LNCaP clone FGC (cell line): ENCODE data around the gene PRM2.
"Not testable (repeated sequence)": the region's sequence is repeated elsewhere in the genome, so short reads cannot be mapped to it uniquely, and the experiment has no call there.

Experiments
- DNase-seq: peaks from one replicate; pipeline ENCODE4 v3.0.0-alpha.2; 2011; ENCODE audit warnings: low read depth
- H3K4me3 ChIP-seq: 2 replicates; pipeline ENCODE4 v1.5.1; 2011; ENCODE audit warnings: mild to moderate bottlenecking, low read depth, low read length, control low read depth
- TF ChIP-seq, protein P1 (sequence below): IDR thresholded peaks from 2 replicates; pipeline ENCODE4 v1.5.1; 2012; ENCODE audit warnings: mild to moderate bottlenecking; ENCODE audit not compliant: control insufficient read depth, insufficient read depth; ENCODE audit errors: extremely low read depth

PRM2 gene

GRCh38 chr16:11299865-11300559 is 23.7 kb upstream of the PRM2 start:
- no peak overlapping the region for H3K4me3 ChIP-seq
- TF ChIP-seq, protein P1, sequence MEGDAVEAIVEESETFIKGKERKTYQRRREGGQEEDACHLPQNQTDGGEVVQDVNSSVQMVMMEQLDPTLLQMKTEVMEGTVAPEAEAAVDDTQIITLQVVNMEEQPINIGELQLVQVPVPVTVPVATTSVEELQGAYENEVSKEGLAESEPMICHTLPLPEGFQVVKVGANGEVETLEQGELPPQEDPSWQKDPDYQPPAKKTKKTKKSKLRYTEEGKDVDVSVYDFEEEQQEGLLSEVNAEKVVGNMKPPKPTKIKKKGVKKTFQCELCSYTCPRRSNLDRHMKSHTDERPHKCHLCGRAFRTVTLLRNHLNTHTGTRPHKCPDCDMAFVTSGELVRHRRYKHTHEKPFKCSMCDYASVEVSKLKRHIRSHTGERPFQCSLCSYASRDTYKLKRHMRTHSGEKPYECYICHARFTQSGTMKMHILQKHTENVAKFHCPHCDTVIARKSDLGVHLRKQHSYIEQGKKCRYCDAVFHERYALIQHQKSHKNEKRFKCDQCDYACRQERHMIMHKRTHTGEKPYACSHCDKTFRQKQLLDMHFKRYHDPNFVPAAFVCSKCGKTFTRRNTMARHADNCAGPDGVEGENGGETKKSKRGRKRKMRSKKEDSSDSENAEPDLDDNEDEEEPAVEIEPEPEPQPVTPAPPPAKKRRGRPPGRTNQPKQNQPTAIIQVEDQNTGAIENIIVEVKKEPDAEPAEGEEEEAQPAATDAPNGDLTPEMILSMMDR = no peak
- DNase-seq = no peak

GRCh38 chr16:11298950-11299547 is 22.8 kb upstream of the PRM2 start:
- DNase-seq, H3K4me3 ChIP-seq: not testable (repeated sequence)

DNA sequence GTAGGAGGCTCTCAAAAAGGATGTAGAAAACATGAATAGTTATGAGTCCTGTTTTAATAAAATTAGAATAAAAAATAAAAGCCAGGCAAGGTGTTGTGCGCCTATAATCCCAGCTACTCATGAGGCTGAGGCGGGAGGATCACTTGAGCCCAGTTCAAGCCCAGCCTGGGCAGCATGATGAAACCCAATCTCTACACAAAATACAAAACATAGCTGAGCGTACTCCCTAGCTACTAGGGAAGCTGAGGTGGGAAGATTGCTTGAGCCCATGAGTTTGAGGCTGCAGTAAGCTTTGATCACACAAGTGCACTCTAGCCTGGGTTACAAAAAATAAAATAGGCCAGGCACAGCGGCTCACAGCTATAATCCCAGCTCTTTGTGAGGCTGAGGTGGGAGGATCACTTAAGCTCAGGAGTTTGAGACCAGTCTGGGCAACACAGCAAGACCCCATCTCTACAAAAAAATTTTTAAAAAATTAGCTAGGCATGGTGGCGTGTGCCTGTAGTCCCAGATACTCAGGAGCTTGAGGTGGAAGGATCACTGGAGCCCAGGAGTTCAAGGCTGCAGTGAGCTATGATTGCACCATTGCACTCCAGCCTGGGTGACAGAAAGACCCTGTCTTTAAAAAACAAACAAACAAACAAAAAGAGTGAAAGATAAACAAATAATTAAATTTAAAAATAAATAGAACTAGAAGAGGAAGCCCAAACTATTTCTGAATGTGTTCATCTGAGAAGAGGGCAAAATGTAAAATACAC is 22.0 kb upstream of the PRM2 start:
- no peak for DNase-seq
- no peak overlapping the region for H3K4me3 ChIP-seq
- TF ChIP-seq, protein P1 = no peak

- TF ChIP-seq, protein P1 = no peak
- no peak overlapping the region for H3K4me3 ChIP-seq
- no peak for DNase-seq
Measured at GRCh38 chr16:11297492-11298142, 21.3 kb upstream of the PRM2 start.

DNA sequence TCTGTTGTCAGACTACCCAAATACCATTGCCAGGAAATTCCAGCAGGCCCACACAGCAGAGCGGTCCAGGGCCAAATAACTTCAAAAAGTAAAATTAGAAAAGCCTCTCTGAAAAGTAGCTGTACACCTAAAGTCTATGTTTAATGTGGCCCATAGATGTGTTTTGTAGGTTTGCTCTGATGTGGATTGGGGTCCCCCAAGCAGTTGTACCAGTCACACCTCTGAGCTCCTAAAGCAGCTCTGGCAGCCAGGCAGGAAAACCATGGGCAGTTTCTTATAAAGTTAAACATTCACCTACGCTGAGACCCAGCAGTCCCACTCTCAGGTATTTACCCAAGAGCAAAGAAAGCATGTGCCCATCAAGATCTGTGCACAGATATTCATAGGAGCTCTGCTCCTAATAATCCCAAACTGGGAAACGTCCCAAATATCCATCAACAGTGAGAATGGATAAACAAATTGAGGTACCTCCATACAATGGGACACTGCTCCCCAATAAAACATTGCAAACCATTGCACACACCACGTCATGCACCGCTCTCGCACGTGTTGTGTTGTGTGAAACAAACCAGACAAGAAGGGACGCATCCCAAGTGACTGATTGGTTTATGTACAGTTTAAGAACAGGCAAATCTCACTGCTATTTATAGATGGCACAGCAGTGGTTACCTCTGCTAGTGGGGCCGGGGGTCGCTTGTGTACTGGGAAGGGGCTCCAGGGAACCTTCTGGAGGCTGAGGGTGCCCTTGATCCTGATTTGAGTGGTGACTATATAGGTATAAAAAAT is 20.6 kb upstream of the PRM2 start:
- no peak overlapping the region for H3K4me3 ChIP-seq
- peak; percentile 40 for DNase-seq
- TF ChIP-seq, protein P1 = no peak

DNA sequence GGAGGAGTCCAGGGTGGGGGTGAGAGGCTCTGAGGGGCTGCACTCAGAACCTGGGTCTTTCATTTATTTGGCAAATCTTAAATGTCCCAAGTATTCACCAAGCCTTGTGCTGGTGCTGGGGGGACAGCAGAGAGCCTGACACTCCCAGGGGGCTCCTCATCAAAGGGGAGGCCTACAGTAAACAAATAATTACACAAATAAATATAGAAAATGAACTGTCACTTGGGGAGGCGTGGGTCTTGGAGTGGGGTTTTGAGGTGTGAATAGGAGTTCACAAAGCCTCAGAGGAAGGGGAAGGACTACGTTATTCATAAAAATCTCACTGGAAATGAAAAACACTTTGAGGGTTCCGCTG is 20.0 kb upstream of the PRM2 start:
- TF ChIP-seq, protein P1 = no peak
- H3K4me3 ChIP-seq = no peak overlapping the region
- no peak for DNase-seq

GRCh38 chr16:11295672-11296071 is 19.4 kb upstream of the PRM2 start:
- H3K4me3 ChIP-seq = no peak overlapping the region
- no peak for DNase-seq
- TF ChIP-seq, protein P1 = no peak
